H7 (cell line): Measurements from ENCODE around the gene RPGRIP1L. TPM values are rescaled to one million over a fixed set of nuclear protein-coding genes. Genes with fewer than 3 reads are reported as not detected.

Experiments
- DNase-seq: peaks from one replicate; pipeline ENCODE4 v3.0.0; 2012
- H3K27me3 ChIP-seq: 2 replicates; pipeline ENCODE4 v1.6.0; 2011; ENCODE audit warnings: mild to moderate bottlenecking, low read length; ENCODE audit not compliant: control insufficient read depth, insufficient read depth
- H3K36me3 ChIP-seq: replicated peaks from 2 replicates; pipeline ENCODE4 v1.5.1; 2011; ENCODE audit warnings: low read length; ENCODE audit not compliant: control insufficient read depth, insufficient read depth
- H3K4me3 ChIP-seq: 2 replicates; pipeline ENCODE4 v1.5.1; 2011; ENCODE audit warnings: low read depth, mild to moderate bottlenecking, control low read depth, low read length, moderate library complexity; ENCODE audit not compliant: insufficient read depth
- total RNA-seq: library from RNA; depleted of rRNA; stranded (reverse); fragments of >200 nt; shearing (Covaris generic); gene quantifications from 2 replicates; pipeline ENCODE4 v1.2.3, GENCODE V29; 2014; rRNA removed

RPGRIP1L gene
- total RNA-seq = 6.2 and 8.3 TPM in 2 replicates

- H3K27me3 ChIP-seq = no peaks in the 10 kb centered on the region
- H3K4me3 ChIP-seq = peak within 1 kb of the TSS; percentile 80
- DNase-seq = peak; percentile 90
- H3K36me3 ChIP-seq = no peaks in the 10 kb centered on the region; the same call in 1 of the 2 replicates
These were observed at the start of gene RPGRIP1L, which contains the start of gene FTO for GRCh38 chr16:53703590-53704444. RPGRIP1L (minus strand) TSS chr16:53703859; CDS start chr16:53700723, 3,136 bp downstream. FTO (plus strand) TSS chr16:53704156.

- Histone ChIP-seq H3K36me3 (no peaks in the 10 kb centered on the region), H3K4me3 (no peak overlapping the region), H3K27me3 (no peaks in the 10 kb centered on the region)
- peak; percentile 12 for DNase-seq
These were observed 49.8 kb upstream of the RPGRIP1L start for GRCh38 chr16:53753431-53753830.

- no peaks in the 10 kb centered on the region for H3K36me3 ChIP-seq
- no peak for DNase-seq
These were observed 48.9 kb upstream of the RPGRIP1L start for GRCh38 chr16:53752560-53752959.

GRCh38 chr16:53745753-53746266 lies 42.2 kb upstream of the RPGRIP1L start:
- Histone ChIP-seq H3K36me3 (no peaks in the 10 kb centered on the region), H3K27me3 (no peaks in the 10 kb centered on the region), H3K4me3 (no peak overlapping the region)
- peak; percentile 18 for DNase-seq

More at GRCh38 chr16:53752560-53752959, 48.9 kb upstream of the RPGRIP1L start:
- Histone ChIP-seq H3K27me3 (no peaks in the 10 kb centered on the region), H3K4me3 (no peak overlapping the region)

- no peak overlapping the region for H3K4me3 ChIP-seq
- H3K27me3 ChIP-seq = no peaks in the 10 kb centered on the region
- no peaks in the 10 kb centered on the region for H3K36me3 ChIP-seq
- no peak for DNase-seq
These were observed 41.4 kb upstream of the RPGRIP1L start for GRCh38 chr16:53745086-53745485.

- no peaks in the 10 kb centered on the region for H3K36me3 ChIP-seq
- no peaks in the 10 kb centered on the region for H3K27me3 ChIP-seq
- DNase-seq = no peak
- H3K4me3 ChIP-seq = no peak overlapping the region
These were observed 40.8 kb upstream of the RPGRIP1L start for GRCh38 chr16:53744449-53744848.

GRCh38 chr16:53743149-53743566 lies 39.5 kb upstream of the RPGRIP1L start:
- peak; percentile 26 for DNase-seq
- no peaks in the 10 kb centered on the region for H3K27me3 ChIP-seq
- no peak overlapping the region for H3K4me3 ChIP-seq
- no peaks in the 10 kb centered on the region for H3K36me3 ChIP-seq

GRCh38 chr16:53741546-53741945 lies 37.9 kb upstream of the RPGRIP1L start:
- Histone ChIP-seq H3K27me3 (no peaks in the 10 kb centered on the region), H3K36me3 (no peaks in the 10 kb centered on the region), H3K4me3 (no peak overlapping the region)
- no peak for DNase-seq

- DNase-seq = no peak
- H3K4me3 ChIP-seq = no peak overlapping the region
- H3K27me3 ChIP-seq = no peaks in the 10 kb centered on the region
- H3K36me3 ChIP-seq = no peaks in the 10 kb centered on the region
These were observed 37.4 kb upstream of the RPGRIP1L start for GRCh38 chr16:53740933-53741531.

- H3K36me3 ChIP-seq = no peaks in the 10 kb centered on the region
- DNase-seq = no peak
- H3K27me3 ChIP-seq = no peaks in the 10 kb centered on the region
- H3K4me3 ChIP-seq = no peak overlapping the region
These were observed 36.8 kb upstream of the RPGRIP1L start for GRCh38 chr16:53740476-53740875.

GRCh38 chr16:53737552-53737951 lies 33.9 kb upstream of the RPGRIP1L start:
- Histone ChIP-seq H3K4me3 (no peak overlapping the region), H3K27me3 (no peaks in the 10 kb centered on the region), H3K36me3 (no peaks in the 10 kb centered on the region)

GRCh38 chr16:53736297-53736696 lies 32.6 kb upstream of the RPGRIP1L start:
- H3K36me3 ChIP-seq = no peaks in the 10 kb centered on the region
- no peaks in the 10 kb centered on the region for H3K27me3 ChIP-seq
- no peak for DNase-seq
- H3K4me3 ChIP-seq = no peak overlapping the region

More at GRCh38 chr16:53737552-53737951, 33.9 kb upstream of the RPGRIP1L start:
- no peak for DNase-seq

- no peak overlapping the region for H3K4me3 ChIP-seq
- H3K36me3 ChIP-seq = no peaks in the 10 kb centered on the region
- no peaks in the 10 kb centered on the region for H3K27me3 ChIP-seq
- no peak for DNase-seq
These were observed 31.2 kb upstream of the RPGRIP1L start for GRCh38 chr16:53734908-53735307.

- Histone ChIP-seq H3K27me3 (no peaks in the 10 kb centered on the region), H3K4me3 (no peak overlapping the region), H3K36me3 (no peaks in the 10 kb centered on the region)
- no peak for DNase-seq
These were observed 28.8 kb upstream of the RPGRIP1L start for GRCh38 chr16:53732296-53732929.
